ENCODE results near the gene CACNA2D3.

Gene CACNA2D3

DNA sequence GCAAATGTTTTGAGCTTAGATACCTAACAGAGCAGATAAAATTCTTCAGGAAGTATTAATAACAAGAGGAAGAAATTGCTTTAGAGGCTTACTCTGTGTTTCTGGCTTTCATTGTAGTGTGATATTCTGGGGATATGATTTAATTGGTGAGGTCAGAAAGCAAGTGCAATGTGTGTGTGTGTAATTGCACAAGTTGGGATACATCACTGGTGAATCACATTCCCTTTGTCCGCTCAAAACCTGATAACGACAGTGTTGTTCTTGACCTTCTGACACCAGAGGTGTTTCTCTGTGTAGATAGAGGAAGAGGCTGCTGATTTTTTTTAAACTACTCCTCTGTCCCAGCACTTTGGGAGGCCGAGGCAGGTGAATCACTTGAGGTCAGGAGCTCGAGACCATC, 161.1 kb downstream of the CACNA2D3 start:
- Histone ChIP-seq H3K9me2 (replicated peaks; ENCODE audit: insufficient read depth, low read length) (no peaks in the 10 kb centered on the region), H3F3A (ENCODE audit: insufficient read depth) (no peaks in the 10 kb centered on the region), H3K27me3 (ENCODE audit: low read length) (no peaks in the 10 kb centered on the region), H3K36me3 (ENCODE audit: low read length) (no peaks in the 10 kb centered on the region), H3K4me2 (ENCODE audit: low read depth, low read length, poor library complexity, severe bottlenecking) (no peak overlapping the region), H3K4me3 (ENCODE audit: insufficient read depth, low read length, poor library complexity, severe bottlenecking) (no peak overlapping the region), H3K27ac (ENCODE audit: low read depth, low read length) (no peak overlapping the region), H3K9me3 (ENCODE audit: insufficient read depth, low read length) (no peaks in the 10 kb centered on the region), H2AFZ (ENCODE audit: low read depth, low read length, severe bottlenecking) (no peak overlapping the region), H3K79me2 (ENCODE audit: insufficient read depth, low read length) (no peaks in the 10 kb centered on the region), H4K20me1 (ENCODE audit: low read depth, low read length) (no peaks in the 10 kb centered on the region), H3K9ac (ENCODE audit: low read length) (no peak overlapping the region)
- TF ChIP-seq CTCF (IDR thresholded peaks at IDR 0.05; ENCODE audit: insufficient read depth, low read length, poor library complexity, severe bottlenecking) (no peak), EZH2phosphoT487 (conservative IDR thresholded peaks at IDR 0.05; ENCODE audit: low read length) (no peak)

DNA sequence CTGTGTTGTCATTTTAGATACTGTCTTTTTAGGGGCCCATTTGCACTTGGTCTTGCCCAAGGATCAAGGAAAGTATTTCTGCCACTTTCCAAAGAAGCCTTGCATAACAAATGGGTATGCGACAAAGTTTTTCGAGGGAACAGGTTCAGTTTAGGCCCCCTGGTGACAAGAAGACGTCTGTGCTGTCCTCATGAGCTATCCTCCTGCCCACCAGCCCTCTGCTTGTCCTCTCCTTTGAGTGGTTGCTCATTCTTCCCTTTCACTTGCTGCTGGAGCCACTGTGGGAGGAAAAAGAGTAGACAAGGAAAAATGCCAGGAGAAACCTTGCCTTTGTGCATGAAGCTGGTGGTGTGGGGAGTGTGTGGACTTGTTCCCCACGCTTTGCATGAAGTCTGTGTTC, 171.9 kb downstream of the CACNA2D3 start:
- no peak overlapping the region for H2AFZ ChIP-seq (ENCODE audit: low read depth, low read length, severe bottlenecking)
- H3K9ac ChIP-seq (ENCODE audit: low read length): no peak overlapping the region
- no peaks in the 10 kb centered on the region for H3K27me3 ChIP-seq (ENCODE audit: low read length)
- no peak overlapping the region for H3K4me3 ChIP-seq (ENCODE audit: insufficient read depth, low read length, poor library complexity, severe bottlenecking)
- no peak overlapping the region for H3K4me2 ChIP-seq (ENCODE audit: low read depth, low read length, poor library complexity, severe bottlenecking)
- H3F3A ChIP-seq (ENCODE audit: insufficient read depth): no peaks in the 10 kb centered on the region
- TF ChIP-seq CTCF (IDR thresholded peaks at IDR 0.05; ENCODE audit: insufficient read depth, low read length, poor library complexity, severe bottlenecking) (no peak), EZH2phosphoT487 (conservative IDR thresholded peaks at IDR 0.05; ENCODE audit: low read length) (no peak)
- H3K79me2 ChIP-seq (ENCODE audit: insufficient read depth, low read length): no peaks in the 10 kb centered on the region
- H3K9me3 ChIP-seq (ENCODE audit: insufficient read depth, low read length): no peaks in the 10 kb centered on the region
- H3K36me3 ChIP-seq (ENCODE audit: low read length): no peaks in the 10 kb centered on the region
- H4K20me1 ChIP-seq (ENCODE audit: low read depth, low read length): no peaks in the 10 kb centered on the region
- H3K27ac ChIP-seq (ENCODE audit: low read depth, low read length): no peak overlapping the region
- H3K9me2 ChIP-seq (replicated peaks; ENCODE audit: insufficient read depth, low read length): no peaks in the 10 kb centered on the region

DNA sequence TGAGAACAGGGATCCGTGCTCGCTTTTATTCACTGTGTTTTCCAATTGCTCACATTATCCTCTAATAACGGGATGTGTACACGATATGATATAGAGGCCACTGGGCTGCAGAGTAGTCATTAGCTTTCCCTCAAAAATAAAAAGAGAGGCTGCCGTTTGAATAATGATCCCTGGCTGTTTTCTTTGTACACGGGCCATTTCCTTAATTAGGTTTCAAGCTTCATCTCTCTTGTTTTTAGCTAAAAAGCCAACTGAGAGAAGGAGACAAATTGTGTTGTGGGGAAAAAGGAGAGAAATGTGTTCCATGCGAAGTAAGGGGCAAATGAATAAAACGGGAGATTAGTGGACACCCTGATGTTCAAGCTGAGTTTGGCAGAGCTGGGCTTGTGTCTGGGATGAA, 174.2 kb downstream of the CACNA2D3 start:
- no peak overlapping the region for H3K4me2 ChIP-seq (ENCODE audit: low read depth, low read length, poor library complexity, severe bottlenecking)
- no peaks in the 10 kb centered on the region for H3K9me3 ChIP-seq (ENCODE audit: insufficient read depth, low read length)
- H3K27me3 ChIP-seq (ENCODE audit: low read length): no peaks in the 10 kb centered on the region
- H2AFZ ChIP-seq (ENCODE audit: low read depth, low read length, severe bottlenecking): no peak overlapping the region
- H4K20me1 ChIP-seq (ENCODE audit: low read depth, low read length): no peaks in the 10 kb centered on the region
- H3F3A ChIP-seq (ENCODE audit: insufficient read depth): no peaks in the 10 kb centered on the region
- no peak overlapping the region for H3K9ac ChIP-seq (ENCODE audit: low read length)
- H3K79me2 ChIP-seq (ENCODE audit: insufficient read depth, low read length): no peaks in the 10 kb centered on the region
- no peak overlapping the region for H3K4me3 ChIP-seq (ENCODE audit: insufficient read depth, low read length, poor library complexity, severe bottlenecking)
- H3K27ac ChIP-seq (ENCODE audit: low read depth, low read length): no peak overlapping the region
- TF ChIP-seq CTCF (IDR thresholded peaks at IDR 0.05; ENCODE audit: insufficient read depth, low read length, poor library complexity, severe bottlenecking): no peak
- no peak for TF ChIP-seq EZH2phosphoT487 (conservative IDR thresholded peaks at IDR 0.05; ENCODE audit: low read length)
- H3K36me3 ChIP-seq (ENCODE audit: low read length): no peaks in the 10 kb centered on the region
- H3K9me2 ChIP-seq (replicated peaks; ENCODE audit: insufficient read depth, low read length): no peaks in the 10 kb centered on the region

All from SU-DHL-6 (cell line).